Measurements from ENCODE around the gene HMGXB4. TPM values are rescaled to one million over a fixed set of nuclear protein-coding genes. Genes with fewer than 3 reads are reported as not detected.

The HMGXB4 gene
- total and polyA plus RNA-seq, 2 of the 8 experiments (the other 6 are each of a cell fraction or from before 2014, with no cell fraction given) = 20.9 to 41.3 TPM

DNA sequence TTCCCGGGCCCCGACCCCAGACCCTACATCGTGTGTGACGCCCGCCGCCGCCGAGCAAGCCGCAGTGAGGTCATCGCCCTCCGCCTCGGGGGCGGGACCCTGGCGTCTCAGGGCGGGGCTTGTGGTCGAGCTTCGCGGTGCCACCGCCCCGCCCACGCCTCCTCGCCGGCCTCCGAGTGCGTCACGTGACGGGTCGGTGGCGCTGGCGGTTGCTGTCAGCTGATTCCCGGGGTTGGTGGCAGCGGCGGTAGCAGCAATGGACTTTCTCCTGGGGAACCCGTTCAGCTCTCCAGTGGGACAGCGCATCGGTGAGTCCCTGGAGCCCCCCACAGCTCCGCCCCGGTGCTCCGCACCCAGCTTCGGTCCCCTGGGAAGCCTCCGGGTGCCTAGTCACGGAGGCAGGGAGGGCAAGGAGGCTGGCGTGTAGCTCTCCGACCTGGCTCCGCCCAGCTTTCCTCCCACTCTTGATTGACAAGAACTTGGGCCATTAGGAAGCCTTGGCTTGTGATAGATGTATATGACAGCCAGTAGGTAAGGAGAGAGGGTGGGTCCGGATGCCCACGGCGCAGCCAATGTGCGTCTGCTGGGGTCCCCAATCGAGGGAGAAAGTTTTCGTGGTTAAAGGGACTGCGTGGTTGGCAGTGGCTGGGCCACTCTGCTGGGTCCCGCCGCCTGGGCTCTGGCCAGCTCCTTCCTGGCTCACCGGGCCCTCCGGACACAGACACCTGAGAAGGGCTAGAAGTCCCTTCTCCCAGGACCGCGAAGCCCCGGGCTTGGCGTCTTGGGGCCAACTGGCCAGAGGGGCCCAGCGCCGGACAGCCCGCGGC, 42.6 kb downstream of the HMGXB4 start, which contains the start of gene TOM1 (continued):
- TF ChIP-seq SP1 (IDR thresholded peaks at IDR 0.05; ENCODE audit: low read depth, low read length) (peak; percentile 100), TBP (IDR thresholded peaks at IDR 0.05; ENCODE audit: low read depth, low read length) (no peak; the same call in none of the 2 replicates), ZNF274 (IDR thresholded peaks at IDR 0.05; ENCODE audit: borderline replicate concordance, extremely low read depth, low read length) (no peak), YY1 (IDR thresholded peaks at IDR 0.05; ENCODE audit: low read depth, low read length) (no peak), HDAC2 (IDR thresholded peaks at IDR 0.05; ENCODE audit: borderline replicate concordance in 1 of 2, low read depth in 2 of 2, low read length in 2 of 2) (peak in 1 of 2 experiments; percentile 98; a peak in 2 of 4 replicates), NANOG (IDR thresholded peaks at IDR 0.05; ENCODE audit: insufficient read depth, low read depth, low read length, poor library complexity, severe bottlenecking) (no peak), CTCF (IDR thresholded peaks at IDR 0.05; ENCODE audit: control extremely low read depth in 1 of 3, insufficient read depth in 1 of 3, low read depth in 1 of 3, low read length in 3 of 3) (no peak), ASH2L (IDR thresholded peaks at IDR 0.05; ENCODE audit: low read length) (no peak), SIRT6 (IDR thresholded peaks at IDR 0.05; ENCODE audit: low read length) (no peak), TAF7 (optimal IDR thresholded peaks at IDR 0.05; ENCODE audit: borderline replicate concordance, low read depth, low read length) (no peak), RAD21 (IDR thresholded peaks at IDR 0.05 in 1 of 2, conservative IDR thresholded peaks at IDR 0.05 in 1 of 2; ENCODE audit: low read depth in 2 of 2, low read length in 2 of 2) (no peak), CBX5 (IDR thresholded peaks at IDR 0.05; ENCODE audit: low read depth, low read length) (no peak), E2F6 (IDR thresholded peaks at IDR 0.05) (peak; percentile 30; the same call in 1 of the 2 replicates), FOSL1 (IDR thresholded peaks at IDR 0.05; ENCODE audit: insufficient read depth, low read depth, low read length) (no peak), RXRA (IDR thresholded peaks at IDR 0.05; ENCODE audit: insufficient read depth, low read depth, low read length) (no peak), SRF (IDR thresholded peaks at IDR 0.05; ENCODE audit: low read depth, low read length) (no peak), SP4 (IDR thresholded peaks at IDR 0.05; ENCODE audit: low read length) (peak; percentile 97)
- TF ChIP-seq, protein P1, sequence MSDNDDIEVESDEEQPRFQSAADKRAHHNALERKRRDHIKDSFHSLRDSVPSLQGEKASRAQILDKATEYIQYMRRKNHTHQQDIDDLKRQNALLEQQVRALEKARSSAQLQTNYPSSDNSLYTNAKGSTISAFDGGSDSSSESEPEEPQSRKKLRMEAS (IDR thresholded peaks at IDR 0.05) = peak; percentile 46
- TF ChIP-seq, protein P2, sequence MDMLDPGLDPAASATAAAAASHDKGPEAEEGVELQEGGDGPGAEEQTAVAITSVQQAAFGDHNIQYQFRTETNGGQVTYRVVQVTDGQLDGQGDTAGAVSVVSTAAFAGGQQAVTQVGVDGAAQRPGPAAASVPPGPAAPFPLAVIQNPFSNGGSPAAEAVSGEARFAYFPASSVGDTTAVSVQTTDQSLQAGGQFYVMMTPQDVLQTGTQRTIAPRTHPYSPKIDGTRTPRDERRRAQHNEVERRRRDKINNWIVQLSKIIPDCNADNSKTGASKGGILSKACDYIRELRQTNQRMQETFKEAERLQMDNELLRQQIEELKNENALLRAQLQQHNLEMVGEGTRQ (IDR thresholded peaks at IDR 0.05; ENCODE audit: low read length) = peak; percentile 99

Data from H1 (cell line).